Right atrium auricular region (tissue), 2 donors: ENCODE results near the gene CHMP4A. TPM values are rescaled to one million over a fixed set of nuclear protein-coding genes. Genes with fewer than 3 reads are reported as not detected.
A peak's percentile ranks its signal among the peaks of the same experiment; 100 is the strongest.

ENCODE experiments used
- DNase-seq: peaks from one replicate; pipeline ENCODE4 v3.0.0-alpha.2; 2019; ENCODE audit warnings: low spot score
- H3K27ac ChIP-seq, 2 donors: fragments of 200-600 bp; sonication (generic); 1 replicate in 1 of 2; 2 replicates in 1 of 2; pipeline ENCODE4 v1.5.1; 2016 to 2019
- H3K27me3 ChIP-seq, 2 donors: fragments of 200-600 bp; sonication (generic); one replicate each; pipeline versions ENCODE4 v1.5.1 to v1.6.0; 2017 to 2019
- H3K36me3 ChIP-seq: fragments of 200-600 bp; sonication (generic); one replicate; pipeline ENCODE4 v1.5.1; 2016
- H3K4me1 ChIP-seq, 2 donors: fragments of 200-600 bp; sonication (generic); one replicate each; pipeline versions ENCODE4 v1.5.1 to v1.6.0; 2017 to 2019
- H3K4me3 ChIP-seq, 2 donors: fragments of 200-600 bp; sonication (generic); 1 replicate in 1 of 2; 2 replicates in 1 of 2; pipeline ENCODE4 v1.5.1; 2017 to 2019; ENCODE audit warnings: mild to moderate bottlenecking in 1 of 2, moderate library complexity in 1 of 2
- H3K9me3 ChIP-seq, 2 donors: fragments of 200-600 bp; sonication (generic); one replicate each; pipeline ENCODE4 v1.5.1; 2019
- CTCF ChIP-seq, 2 donors: fragments of 200-600 bp; sonication (generic); IDR thresholded peaks; one replicate each; pipeline ENCODE4 v1.5.1; 2019; ENCODE audit warnings: antibody characterized with exemption in 2 of 2
- total RNA-seq, 2 donors: library from RNA; depleted of rRNA; stranded (reverse); fragments of >200 nt; gene quantifications; one replicate each; pipeline ENCODE4 v1.1.0, GENCODE V29; 2016

Gene CHMP4A
- total RNA-seq, 2 donors from 2014 or later: 31.6 to 63.0 TPM

GRCh38 chr14:24213866-24214662 lies 776 bp upstream of the CHMP4A start:
- Histone ChIP-seq H3K27ac (peak overlapping the region; percentile 89 to 97), H3K9me3 (no peaks in the 10 kb centered on the region), H3K27me3 (no peaks in the 10 kb centered on the region), H3K4me3 (peak overlapping the region; percentile 78 to 93), H3K4me1 (peaks cover 0 to 35% of the 10 kb centered on the region in 2 donors), H3K36me3 (peaks cover 18% of the 10 kb centered on the region)
- TF ChIP-seq CTCF (IDR thresholded peaks at IDR 0.05): no peak
- no peak for DNase-seq

GRCh38 chr14:24211311-24211710 lies 2.0 kb downstream of the CHMP4A start:
- TF ChIP-seq CTCF (IDR thresholded peaks at IDR 0.05): no peak
- H3K4me1 ChIP-seq: peaks cover 0 to 33% of the 10 kb centered on the region in 2 donors
- H3K27ac ChIP-seq: no peak overlapping the region
- H3K9me3 ChIP-seq: no peaks in the 10 kb centered on the region
- no peaks in the 10 kb centered on the region for H3K27me3 ChIP-seq
- no peak for DNase-seq
- no peak overlapping the region for H3K4me3 ChIP-seq
- H3K36me3 ChIP-seq: peaks cover 30% of the 10 kb centered on the region

DNA sequence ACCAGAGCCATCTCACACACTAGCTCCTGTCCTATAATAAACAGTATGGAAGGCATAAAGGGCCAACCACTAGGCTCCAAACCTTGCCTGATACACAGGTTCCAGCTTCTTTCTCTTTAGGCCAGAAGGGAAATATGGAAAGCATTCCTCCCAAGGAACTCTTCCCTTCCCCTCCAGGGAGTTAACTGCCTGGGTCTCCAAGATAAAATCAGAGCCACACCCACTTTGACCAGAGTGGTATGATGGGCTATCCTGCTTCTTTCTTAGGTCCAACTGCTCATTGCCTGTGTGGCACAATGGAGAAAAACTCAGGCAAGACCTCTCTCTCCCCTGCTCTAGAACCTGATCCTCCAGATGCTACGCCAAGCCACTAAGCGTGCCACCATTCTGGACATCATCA lies 5.7 kb downstream of the CHMP4A start:
- Histone ChIP-seq H3K4me3 (no peak overlapping the region), H3K27me3 (no peaks in the 10 kb centered on the region), H3K9me3 (no peaks in the 10 kb centered on the region), H3K27ac (no peak overlapping the region), H3K36me3 (peaks cover 35% of the 10 kb centered on the region), H3K4me1 (peaks cover 0 to 12% of the 10 kb centered on the region in 2 donors)
- no peak for TF ChIP-seq CTCF (IDR thresholded peaks at IDR 0.05)
- DNase-seq: no peak

DNA sequence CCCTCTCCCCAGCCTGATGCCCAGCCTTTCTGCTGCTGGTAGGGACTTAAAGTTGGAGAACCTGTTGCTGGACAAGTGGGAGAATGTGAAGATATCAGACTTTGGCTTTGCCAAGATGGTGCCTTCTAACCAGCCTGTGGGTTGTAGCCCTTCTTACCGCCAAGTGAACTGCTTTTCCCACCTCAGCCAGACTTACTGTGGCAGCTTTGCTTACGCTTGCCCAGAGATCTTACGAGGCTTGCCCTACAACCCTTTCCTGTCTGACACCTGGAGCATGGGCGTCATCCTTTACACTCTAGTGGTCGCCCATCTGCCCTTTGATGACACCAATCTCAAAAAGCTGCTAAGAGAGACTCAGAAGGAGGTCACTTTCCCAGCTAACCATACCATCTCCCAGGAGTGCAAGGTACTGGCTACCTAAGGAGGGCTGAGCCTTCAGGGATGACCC lies 6.2 kb downstream of the CHMP4A start:
- Histone ChIP-seq H3K27me3 (no peaks in the 10 kb centered on the region), H3K36me3 (peaks cover 35% of the 10 kb centered on the region), H3K9me3 (no peaks in the 10 kb centered on the region), H3K4me1 (peaks cover 0 to 8% of the 10 kb centered on the region in 2 donors), H3K4me3 (no peak overlapping the region), H3K27ac (no peak overlapping the region)
- no peak for TF ChIP-seq CTCF (IDR thresholded peaks at IDR 0.05)
- no peak for DNase-seq

DNA sequence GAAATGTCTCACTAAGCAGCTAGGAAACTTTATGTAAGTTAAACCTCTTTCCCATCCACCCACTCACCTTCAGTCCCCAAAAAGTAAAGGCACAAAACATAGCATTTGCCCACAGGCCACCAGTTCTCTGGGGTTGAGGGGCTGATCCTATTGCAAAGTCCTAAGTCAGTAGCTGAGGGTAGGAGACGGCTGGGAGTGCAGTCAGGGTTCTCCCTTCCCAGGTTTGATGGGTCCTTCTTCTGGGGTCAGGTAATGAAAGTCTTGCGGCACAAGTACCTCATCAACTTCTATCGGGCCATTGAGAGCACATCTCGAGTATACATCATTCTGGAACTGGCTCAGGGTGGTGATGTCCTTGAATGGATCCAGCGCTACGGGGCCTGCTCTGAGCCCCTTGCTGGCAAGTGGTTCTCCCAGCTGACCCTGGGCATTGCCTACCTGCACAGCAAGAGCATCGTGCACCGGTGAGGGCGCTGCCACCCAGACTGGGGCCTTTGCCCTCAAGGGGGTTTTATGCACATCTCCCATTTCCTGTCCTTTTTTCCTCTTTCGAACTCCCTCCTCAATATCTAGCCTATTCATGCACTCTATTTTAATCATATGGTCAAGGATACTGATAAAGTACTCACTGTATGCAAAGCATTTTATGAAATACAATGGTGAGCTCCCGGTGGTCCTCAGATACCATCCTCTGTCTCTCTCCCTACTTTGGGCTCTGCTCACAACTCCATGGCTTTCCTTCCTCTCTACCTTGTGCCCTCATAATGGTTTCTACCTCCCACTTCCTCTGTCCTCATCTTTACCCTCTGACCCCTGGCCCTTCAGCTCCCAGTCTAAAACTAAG lies 6.8 kb downstream of the CHMP4A start:
- Histone ChIP-seq H3K4me3 (no peak overlapping the region), H3K4me1 (peaks cover 0 to 3% of the 10 kb centered on the region in 2 donors), H3K36me3 (peaks cover 35% of the 10 kb centered on the region), H3K9me3 (no peaks in the 10 kb centered on the region), H3K27ac (no peak overlapping the region), H3K27me3 (no peaks in the 10 kb centered on the region)
- TF ChIP-seq CTCF (IDR thresholded peaks at IDR 0.05): no peak
- no peak for DNase-seq
